Mucosa of rectum (tissue), 2 donors: ENCODE data around the gene ZFR.
"Not testable (repeated sequence)": the region's sequence is repeated elsewhere in the genome, so short reads cannot be mapped to it uniquely, and the experiment has no call there.

Source experiments
- H3K27ac ChIP-seq, 2 donors: one replicate each; pipeline ENCODE4 v1.7.0; 2013; ENCODE audit warnings: inconsistent platforms in 2 of 2, low read depth in 2 of 2, low read length in 2 of 2
- H3K27me3 ChIP-seq, 2 donors: one replicate each; pipeline ENCODE4 v1.7.0; 2013; ENCODE audit warnings: low read length in 2 of 2; ENCODE audit not compliant: control insufficient read depth in 2 of 2, insufficient read depth in 2 of 2
- H3K36me3 ChIP-seq, 2 donors: one replicate each; pipeline ENCODE4 v1.7.0; 2013; ENCODE audit warnings: low read length in 2 of 2; ENCODE audit not compliant: control insufficient read depth in 2 of 2, insufficient read depth in 2 of 2
- H3K4me1 ChIP-seq, 2 donors: one replicate each; pipeline ENCODE4 v1.7.0; 2013; ENCODE audit warnings: low read length in 2 of 2, mild to moderate bottlenecking in 1 of 2; ENCODE audit not compliant: control insufficient read depth in 2 of 2, insufficient read depth in 2 of 2
- H3K4me3 ChIP-seq, 2 donors: one replicate each; pipeline ENCODE4 v1.7.0; 2013; ENCODE audit warnings: low read length in 2 of 2
- H3K9ac ChIP-seq, 2 donors: one replicate each; pipeline ENCODE4 v1.7.0; 2013; ENCODE audit warnings: low read length in 2 of 2, low read depth in 1 of 2, mild to moderate bottlenecking in 1 of 2
- H3K9me3 ChIP-seq, 2 donors: one replicate each; pipeline ENCODE4 v1.7.0; 2013; ENCODE audit warnings: low read length in 2 of 2; ENCODE audit not compliant: control insufficient read depth in 2 of 2
- donor health status: healthy.
- donor health status: Normal muscosa, but diverticular disease.

The ZFR gene

DNA sequence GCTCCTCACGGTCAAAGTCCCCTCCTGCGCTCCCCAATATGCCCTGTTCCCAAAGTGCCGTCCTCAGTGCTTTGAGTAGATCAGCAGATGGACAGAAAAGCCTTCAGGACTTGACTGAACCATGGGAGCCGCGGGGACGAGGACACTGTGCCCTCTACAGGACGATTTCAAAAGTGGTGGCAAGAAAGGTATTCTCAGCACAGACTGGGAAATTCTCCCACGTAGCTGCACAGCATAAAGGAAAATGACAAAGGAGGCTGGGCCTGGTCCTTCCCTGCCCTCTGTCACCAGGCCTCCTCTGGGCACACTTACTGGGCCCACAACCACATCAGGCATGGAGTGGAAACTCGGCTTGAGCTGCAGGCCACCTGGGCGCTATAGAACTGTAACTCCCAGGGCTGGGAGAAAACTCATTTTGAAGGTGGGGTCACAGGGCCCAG, 115.1 kb downstream of the ZFR start:
- peaks cover 13 to 15% of the 10 kb centered on the region in 2 donors for H3K4me1 ChIP-seq
- no peak overlapping the region for H3K27ac ChIP-seq
- no peaks in the 10 kb centered on the region for H3K36me3 ChIP-seq
- no peaks in the 10 kb centered on the region for H3K9me3 ChIP-seq
- no peak overlapping the region for H3K4me3 ChIP-seq
- no peak overlapping the region for H3K9ac ChIP-seq
- no peaks in the 10 kb centered on the region for H3K27me3 ChIP-seq

DNA sequence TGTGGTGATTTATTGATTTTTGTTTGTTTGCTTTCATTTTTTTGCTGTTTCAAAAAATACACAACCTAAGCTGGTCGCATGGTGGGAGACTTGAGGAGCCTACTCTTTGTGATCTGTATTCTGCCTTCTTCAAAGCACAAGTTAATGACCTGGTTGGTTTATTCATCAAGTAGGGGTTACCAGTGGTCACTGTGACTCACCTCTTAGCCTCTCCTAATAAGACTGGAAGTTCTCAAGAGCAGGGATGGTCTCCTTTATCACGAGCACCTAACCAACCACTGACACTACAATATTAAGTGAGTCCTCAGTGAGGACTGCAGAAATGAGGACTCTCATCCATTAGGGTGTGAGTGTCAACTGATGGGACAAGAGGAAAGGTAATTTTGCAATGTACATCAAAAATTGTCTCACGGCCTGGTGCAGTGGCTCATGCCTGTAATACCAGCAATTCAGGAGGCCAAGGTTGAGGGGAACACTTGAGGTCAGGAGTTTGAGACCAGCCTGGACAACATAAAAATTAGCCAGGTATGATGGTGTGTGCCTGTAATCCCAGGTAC, 118.2 kb downstream of the ZFR start:
- Histone ChIP-seq H3K27ac (no peak overlapping the region), H3K27me3 (no peaks in the 10 kb centered on the region), H3K9ac (no peak overlapping the region), H3K4me3 (no peak overlapping the region), H3K4me1 (peaks cover 7 to 9% of the 10 kb centered on the region in 2 donors), H3K9me3 (peaks cover 0 to 6% of the 10 kb centered on the region in 2 donors), H3K36me3 (no peaks in the 10 kb centered on the region)

DNA sequence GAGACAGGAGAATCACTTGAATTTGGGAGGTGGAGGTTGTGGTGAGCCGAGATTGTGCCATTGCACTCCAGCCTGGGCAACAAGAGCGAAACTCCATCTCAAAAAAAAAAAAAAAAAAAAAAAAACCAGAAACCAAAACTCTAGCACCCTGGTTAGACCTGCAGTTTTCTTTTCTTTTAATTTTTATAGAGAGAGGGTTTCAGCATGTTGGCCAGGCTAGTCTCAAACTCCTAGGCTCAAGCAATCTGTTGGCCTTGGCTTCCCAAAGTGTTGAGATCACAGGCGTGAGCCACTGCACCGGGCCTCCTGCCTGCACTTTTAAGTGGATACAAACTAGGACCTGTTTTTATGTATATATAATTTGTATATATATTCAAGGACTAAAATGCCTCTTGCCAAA, 118.9 kb downstream of the ZFR start:
- Histone ChIP-seq H3K27ac (no peak overlapping the region), H3K4me1 (peaks cover 2 to 9% of the 10 kb centered on the region in 2 donors), H3K4me3 (no peak overlapping the region), H3K9me3 (peaks cover 0 to 6% of the 10 kb centered on the region in 2 donors), H3K36me3 (no peaks in the 10 kb centered on the region), H3K9ac (no peak overlapping the region), H3K27me3 (no peaks in the 10 kb centered on the region)

DNA sequence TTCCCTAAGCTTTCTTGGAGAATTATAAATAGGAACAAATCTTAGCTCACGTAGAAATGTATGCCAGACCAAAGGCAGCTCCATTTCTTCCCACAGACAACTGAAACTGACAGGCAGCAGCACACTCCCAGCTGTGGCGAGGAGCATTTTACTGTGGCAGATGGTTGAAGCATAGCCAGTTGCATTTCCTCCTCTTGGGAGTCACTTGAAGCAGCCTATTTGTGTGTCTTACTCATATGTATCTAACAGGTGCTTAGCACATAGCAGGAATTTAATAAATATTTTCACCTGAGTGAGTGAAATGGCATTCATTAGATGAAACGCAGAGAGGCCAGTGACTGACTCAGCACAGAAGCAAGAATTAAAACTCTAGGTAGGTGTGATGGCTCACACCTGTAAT, 119.5 kb downstream of the ZFR start:
- Histone ChIP-seq H3K4me3 (no peak overlapping the region), H3K36me3 (no peaks in the 10 kb centered on the region)

DNA sequence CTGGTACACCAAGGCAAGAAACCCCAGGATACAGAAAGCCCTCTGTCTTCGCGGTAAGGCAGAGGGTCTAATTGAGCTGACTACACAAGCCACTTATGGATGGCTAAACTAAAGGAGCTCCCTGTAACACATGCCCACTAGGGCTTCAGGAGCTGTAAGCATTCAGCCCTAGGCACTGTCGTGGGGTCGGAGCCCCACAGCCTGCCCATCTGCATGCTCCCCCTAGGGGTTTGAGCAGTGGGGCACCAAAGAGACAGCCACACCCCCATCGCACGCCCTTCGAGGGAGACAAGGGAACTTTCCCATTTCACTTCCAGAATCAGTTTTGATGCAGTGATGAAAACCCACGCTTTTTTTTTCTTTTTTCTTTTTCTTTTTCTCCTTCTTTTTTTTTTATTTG, 120.8 kb downstream of the ZFR start:
- Histone ChIP-seq H3K9ac (no peak overlapping the region), H3K9me3 (peaks cover 0 to 6% of the 10 kb centered on the region in 2 donors), H3K27ac (no peak overlapping the region), H3K27me3 (no peaks in the 10 kb centered on the region), H3K4me1 (no peaks in the 10 kb centered on the region), H3K4me3 (no peak overlapping the region), H3K36me3 (no peaks in the 10 kb centered on the region)

More for the DNA sequence above, 119.5 kb downstream of the ZFR start:
- Histone ChIP-seq H3K27me3 (no peaks in the 10 kb centered on the region), H3K9ac (no peak overlapping the region), H3K4me1 (peaks cover 0 to 3% of the 10 kb centered on the region in 2 donors), H3K9me3 (peaks cover 0 to 6% of the 10 kb centered on the region in 2 donors), H3K27ac (no peak overlapping the region)

DNA sequence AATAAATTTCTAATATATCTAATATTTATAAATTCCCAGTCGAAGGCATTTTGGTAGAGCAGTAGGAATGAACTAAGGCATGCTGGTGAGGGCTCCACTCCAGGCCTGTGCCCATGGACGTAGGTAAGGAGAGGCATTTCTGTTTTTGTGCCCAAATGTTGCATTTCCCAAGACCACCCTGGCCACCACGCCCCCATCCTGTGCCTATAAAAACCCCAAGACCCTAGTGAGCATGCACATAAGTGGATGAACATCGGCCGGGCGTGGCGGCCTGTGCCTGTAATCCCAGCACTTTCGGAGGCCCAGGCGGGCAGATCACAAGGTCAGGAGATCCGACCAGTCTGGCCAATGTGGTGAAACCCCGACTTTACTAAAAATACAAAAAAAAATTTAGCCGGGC, 121.7 kb downstream of the ZFR start:
- H3K4me3 ChIP-seq = no peak overlapping the region
- no peaks in the 10 kb centered on the region for H3K27me3 ChIP-seq
- no peak overlapping the region for H3K9ac ChIP-seq
- no peaks in the 10 kb centered on the region for H3K36me3 ChIP-seq
- no peaks in the 10 kb centered on the region for H3K4me1 ChIP-seq
- H3K9me3 ChIP-seq = peaks cover 0 to 6% of the 10 kb centered on the region in 2 donors
- H3K27ac ChIP-seq = no peak overlapping the region

DNA sequence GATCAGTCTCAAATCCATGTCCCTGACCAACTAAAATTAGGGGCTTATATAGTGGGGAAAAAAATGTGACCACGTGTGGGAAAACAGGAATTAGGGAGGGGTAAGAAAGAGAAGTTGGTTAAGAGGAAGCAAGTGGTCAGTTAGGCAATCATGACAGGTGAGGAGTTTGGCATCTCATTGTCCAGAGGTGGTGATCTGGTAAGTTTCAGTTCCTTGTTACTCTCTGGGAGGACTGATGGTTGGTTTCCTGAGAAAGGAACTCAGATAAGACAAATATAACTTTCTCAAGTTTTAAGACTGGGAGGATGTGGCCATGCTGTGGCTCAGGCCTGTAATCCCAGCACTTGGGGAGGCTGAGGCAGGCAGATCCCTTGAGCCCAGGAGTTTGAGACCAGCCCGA, 122.8 kb downstream of the ZFR start:
- not testable (repeated sequence) for H3K4me3 ChIP-seq, H3K4me1 ChIP-seq, H3K27me3 ChIP-seq, H3K9ac ChIP-seq, H3K27ac ChIP-seq, H3K9me3 ChIP-seq, H3K36me3 ChIP-seq

DNA sequence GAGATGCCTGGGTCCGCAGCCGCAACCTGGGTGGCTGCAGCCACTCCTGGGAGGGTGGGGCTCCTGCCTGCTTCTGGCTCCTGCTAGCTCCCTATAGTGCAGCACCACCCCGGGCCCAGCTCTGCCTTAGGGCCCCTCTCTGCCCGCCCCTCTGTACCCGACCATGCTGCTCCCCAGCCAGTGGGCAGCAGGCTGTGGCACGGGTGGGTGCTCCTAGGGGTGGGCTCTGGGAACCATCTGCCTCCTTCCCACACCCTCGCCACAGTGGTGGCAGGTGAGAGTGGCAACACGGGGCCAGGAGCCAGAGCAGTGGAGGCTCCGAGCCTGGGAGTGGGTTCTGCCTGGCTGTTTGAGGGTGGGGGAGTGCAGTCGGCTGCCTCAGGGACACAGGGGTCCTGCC, 124.0 kb downstream of the ZFR start:
- Histone ChIP-seq H3K9me3 (peaks cover 0 to 6% of the 10 kb centered on the region in 2 donors), H3K36me3 (no peaks in the 10 kb centered on the region), H3K9ac (no peak overlapping the region), H3K27me3 (no peaks in the 10 kb centered on the region), H3K4me1 (no peaks in the 10 kb centered on the region), H3K27ac (no peak overlapping the region), H3K4me3 (no peak overlapping the region)

DNA sequence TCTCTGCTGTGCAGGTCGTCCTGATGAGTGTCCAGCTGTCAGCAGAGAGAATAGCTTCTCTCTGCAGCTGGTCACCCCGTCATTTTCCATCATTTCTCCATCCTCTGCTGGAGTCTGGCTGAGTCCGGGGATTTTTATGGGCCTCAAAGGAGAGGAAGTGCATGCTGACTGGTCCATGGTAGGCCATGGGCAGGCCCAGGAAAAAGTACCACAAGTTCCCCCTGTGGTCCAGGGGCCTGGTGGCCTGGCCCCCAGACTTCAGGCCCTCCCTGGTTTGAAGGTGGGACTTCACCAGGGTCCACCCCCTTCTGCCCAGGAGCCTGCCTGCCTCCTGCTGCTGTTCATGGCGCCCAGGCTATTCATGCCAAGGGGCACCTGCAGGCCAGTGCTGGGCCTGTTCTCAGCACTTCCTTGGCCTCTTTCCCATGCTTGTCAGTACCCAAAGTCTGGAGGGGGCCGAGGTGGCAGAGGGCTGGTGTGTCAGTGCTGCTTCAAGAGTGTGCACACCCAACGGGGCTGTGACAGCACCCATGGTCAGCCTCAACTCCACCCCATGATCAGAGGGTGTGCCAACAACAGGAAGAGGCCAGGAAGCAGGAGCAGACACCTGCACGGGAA, 124.5 kb downstream of the ZFR start:
- Histone ChIP-seq H3K9me3 (peaks cover 0 to 6% of the 10 kb centered on the region in 2 donors), H3K9ac (no peak overlapping the region), H3K27me3 (no peaks in the 10 kb centered on the region), H3K4me1 (no peaks in the 10 kb centered on the region), H3K36me3 (no peaks in the 10 kb centered on the region), H3K4me3 (no peak overlapping the region), H3K27ac (no peak overlapping the region)

DNA sequence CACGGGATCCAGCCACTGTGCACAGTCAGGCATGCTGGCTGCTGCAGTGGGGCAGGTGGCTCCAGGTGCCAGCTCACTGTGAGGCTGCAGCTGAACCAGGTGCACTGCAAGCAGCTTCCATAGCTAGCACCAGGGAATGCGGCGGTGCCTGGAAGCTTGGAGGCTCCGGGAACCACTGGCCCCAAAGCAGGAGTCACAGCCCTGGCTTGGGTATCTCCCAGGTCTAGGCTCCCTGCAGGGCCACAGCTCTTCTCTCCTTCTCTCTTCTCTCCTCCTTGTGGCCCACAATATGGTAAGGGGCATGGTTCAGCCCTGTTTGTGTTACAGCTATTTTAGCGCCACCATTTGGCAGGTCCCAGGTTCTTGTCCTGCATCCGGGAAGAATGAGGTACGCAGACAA, 125.1 kb downstream of the ZFR start:
- H3K4me3 ChIP-seq = no peak overlapping the region
- H3K36me3 ChIP-seq = no peaks in the 10 kb centered on the region
- H3K27me3 ChIP-seq = no peaks in the 10 kb centered on the region
- no peak overlapping the region for H3K9ac ChIP-seq
- no peak overlapping the region for H3K27ac ChIP-seq
- H3K4me1 ChIP-seq = no peaks in the 10 kb centered on the region
- H3K9me3 ChIP-seq = peaks cover 0 to 6% of the 10 kb centered on the region in 2 donors
